H1 (cell line): ENCODE measurements around the gene EPHB1. TPM values are rescaled to one million over a fixed set of nuclear protein-coding genes. Genes with fewer than 3 reads are reported as not detected.

Source experiments
- CTCF ChIA-PET: fragments of 300-600 bp; sonication (Branson Sonifier 250); formaldehyde crosslinking; loops from one replicate; lab custom pipeline; 2021; ENCODE audit not compliant: partially characterized antibody; lab: Charles Lee
- POLR2A ChIA-PET: fragments of 300-600 bp; sonication (Branson Sonifier 250); formaldehyde crosslinking; loops from one replicate; lab custom pipeline; 2021; ENCODE audit warnings: inconsistent platforms; ENCODE audit not compliant: partially characterized antibody; lab: Charles Lee
- DNase-seq, 2 experiments: peaks; one replicate each; pipeline versions ENCODE4 v3.0.0 to v3.0.0-alpha.2; 2010 to 2022; ENCODE audit warnings: low spot score in 2 of 2, low read depth in 1 of 2, mixed read lengths in 1 of 2
- FAIRE-seq: peaks from 2 replicates; lab custom pipeline; 2011; peaks lifted over from hg19 to GRCh38; lab: Jason Lieb, UNC
- H2AFZ ChIP-seq: 2 replicates; pipeline ENCODE4 v1.8.1; 2012; ENCODE audit warnings: low read length, inconsistent platforms
- H2AK5ac ChIP-seq: 2 replicates; pipeline ENCODE4 v1.6.1; 2013; ENCODE audit warnings: low read depth, low read length
- H2BK120ac ChIP-seq: replicated peaks from 2 replicates; pipeline ENCODE3; 2013; ENCODE audit warnings: low read depth, low read length, inconsistent platforms
- H2BK12ac ChIP-seq: 2 replicates; pipeline ENCODE4 v1.6.1; 2013; ENCODE audit warnings: low read depth, low read length
- H2BK15ac ChIP-seq: 2 replicates; pipeline ENCODE4 v1.6.1; 2013; ENCODE audit warnings: low read length
- H2BK20ac ChIP-seq: 2 replicates; pipeline ENCODE4 v1.6.1; 2013; ENCODE audit warnings: low read length
- H2BK5ac ChIP-seq: 2 replicates; pipeline ENCODE4 v1.6.1; 2013; ENCODE audit warnings: low read depth, low read length
- H3K14ac ChIP-seq: 2 replicates; pipeline ENCODE4 v1.6.1; 2013; ENCODE audit warnings: inconsistent platforms; ENCODE audit not compliant: insufficient read length
- H3K18ac ChIP-seq: 2 replicates; pipeline ENCODE4 v1.6.1; 2013; ENCODE audit warnings: low read length; ENCODE audit errors: extremely low read depth
- H3K23ac ChIP-seq: 2 replicates; pipeline ENCODE4 v1.6.1; 2013; ENCODE audit warnings: inconsistent platforms; ENCODE audit not compliant: insufficient read length
- H3K23me2 ChIP-seq: 2 replicates; pipeline ENCODE4 v1.6.1; 2013; ENCODE audit warnings: low read depth, low read length
- H3K27ac ChIP-seq: 2 replicates; pipeline ENCODE4 v1.6.1; 2011; ENCODE audit warnings: low read depth, low read length, inconsistent platforms
- H3K27me3 ChIP-seq, 4 experiments: replicated peaks in 1 of 4; 1 replicate in 1 of 4; 2 replicates in 3 of 4; pipeline versions ENCODE4 v1.6.1 to v1.8.1; 2011 to 2013; ENCODE audit warnings: low read length in 3 of 4, mild to moderate bottlenecking in 3 of 4, inconsistent platforms in 2 of 4, mixed read lengths in 2 of 4, moderate library complexity in 1 of 4; ENCODE audit not compliant: control insufficient read depth in 3 of 4, insufficient read depth in 3 of 4; ENCODE audit errors: extremely low read depth in 1 of 4
- H3K36me3 ChIP-seq, 4 experiments: 2 replicates each; pipeline versions ENCODE4 v1.6.1 to v1.8.1; 2011 to 2013; ENCODE audit warnings: mild to moderate bottlenecking in 4 of 4, low read length in 3 of 4, moderate library complexity in 2 of 4, control low read depth in 1 of 4, inconsistent platforms in 1 of 4; ENCODE audit not compliant: insufficient read depth in 4 of 4, control insufficient read depth in 2 of 4
- H3K4ac ChIP-seq: replicated peaks from 2 replicates; pipeline ENCODE3; 2013; ENCODE audit warnings: low read length, low read depth, mixed read lengths, inconsistent platforms; ENCODE audit not compliant: insufficient read length
- H3K4me1 ChIP-seq, 4 experiments: replicated peaks in 1 of 4; 1 replicate in 1 of 4; 2 replicates in 3 of 4; pipeline versions ENCODE4 v1.6.1 to v1.8.1; 2011 to 2013; ENCODE audit warnings: low read length in 3 of 4, inconsistent platforms in 2 of 4, mixed read lengths in 1 of 4; ENCODE audit not compliant: insufficient read depth in 4 of 4, control insufficient read depth in 3 of 4
- H3K4me2 ChIP-seq, 2 experiments: 2 replicates each; pipeline versions ENCODE4 v1.6.1 to v1.8.1; 2011 to 2013; ENCODE audit warnings: low read depth in 2 of 2, low read length in 2 of 2, control low read depth in 1 of 2, inconsistent platforms in 1 of 2, mild to moderate bottlenecking in 1 of 2; ENCODE audit not compliant: insufficient read depth in 1 of 2
- H3K4me3 ChIP-seq, 4 experiments: fragments of 200-600, 300-600 bp in 1 of 4; sonication (generic), shearing (Covaris generic), sonication (Bioruptor Twin) in 1 of 4; 2 replicates each; pipeline versions ENCODE4 v1.5.1 to v1.8.1; 2011 to 2016; ENCODE audit warnings: low read length in 4 of 4, low read depth in 3 of 4, control low read depth in 2 of 4, inconsistent platforms in 2 of 4, mild to moderate bottlenecking in 2 of 4, mixed read lengths in 1 of 4, moderate library complexity in 1 of 4; ENCODE audit not compliant: insufficient read depth in 2 of 4; ENCODE audit errors: extremely low read depth in 1 of 4
- H3K56ac ChIP-seq: replicated peaks from 2 replicates; pipeline ENCODE3; 2013; ENCODE audit warnings: low read depth, mild to moderate bottlenecking, mixed read lengths, low read length, inconsistent platforms; ENCODE audit not compliant: insufficient read length
- H3K79me1 ChIP-seq: 2 replicates; pipeline ENCODE4 v1.6.1; 2013; ENCODE audit warnings: low read depth, low read length, control low read depth
- H3K79me2 ChIP-seq, 2 experiments: 2 replicates each; pipeline versions ENCODE4 v1.6.1 to v1.8.1; 2012 to 2013; ENCODE audit warnings: low read length in 2 of 2, mild to moderate bottlenecking in 2 of 2, inconsistent platforms in 1 of 2; ENCODE audit not compliant: insufficient read depth in 2 of 2, control insufficient read depth in 1 of 2
- H3K9ac ChIP-seq, 4 experiments: replicated peaks in 1 of 4; 1 replicate in 1 of 4; 2 replicates in 3 of 4; pipeline versions ENCODE4 v1.6.1 to v1.8.1; 2011 to 2013; ENCODE audit warnings: low read depth in 3 of 4, low read length in 3 of 4, control low read depth in 2 of 4, mild to moderate bottlenecking in 2 of 4, moderate library complexity in 2 of 4, inconsistent platforms in 1 of 4; ENCODE audit errors: extremely low read depth in 1 of 4
- H3K9me3 ChIP-seq, 2 experiments: 2 replicates each; pipeline versions ENCODE4 v1.6.1 to v1.8.1; 2012 to 2013; ENCODE audit warnings: mild to moderate bottlenecking in 2 of 2, moderate library complexity in 2 of 2, control low read depth in 1 of 2, inconsistent platforms in 1 of 2, low read depth in 1 of 2, low read length in 1 of 2, mixed read lengths in 1 of 2; ENCODE audit not compliant: insufficient read depth in 2 of 2
- H4K20me1 ChIP-seq, 2 experiments: replicated peaks in 1 of 2; 2 replicates each; pipeline versions ENCODE3 to v1.8.1; 2011 to 2013; ENCODE audit warnings: inconsistent platforms in 2 of 2, low read length in 2 of 2, mild to moderate bottlenecking in 1 of 2; ENCODE audit not compliant: insufficient read depth in 2 of 2, control insufficient read depth in 1 of 2
- H4K5ac ChIP-seq: 2 replicates; pipeline ENCODE4 v1.6.1; 2013; ENCODE audit warnings: low read length, low read depth, mixed read lengths, inconsistent platforms; ENCODE audit not compliant: insufficient read length
- H4K8ac ChIP-seq: 2 replicates; pipeline ENCODE4 v1.8.0; 2013; ENCODE audit warnings: mild to moderate bottlenecking, moderate library complexity, low read length, inconsistent platforms; ENCODE audit not compliant: insufficient read depth; ENCODE audit errors: extremely low read depth
- H4K91ac ChIP-seq: replicated peaks from 2 replicates; pipeline ENCODE3; 2013; ENCODE audit warnings: low read length, mixed read lengths, inconsistent platforms; ENCODE audit not compliant: insufficient read length
- RXRA ChIP-seq: IDR thresholded peaks from 2 replicates; pipeline ENCODE4 v1.6.1; 2011; ENCODE audit warnings: low read depth, mild to moderate bottlenecking, low read length, moderate library complexity; ENCODE audit not compliant: insufficient read depth
- WGBS, 2 experiments: shearing (Covaris generic) in 1 of 2; methylation state at CpG; one replicate each; pipeline versions ENCODE4 v1.1.6 to v1.1.7; 2013 to 2015; ENCODE audit warnings: low lambda C conversion rate in 2 of 2, mixed read lengths in 2 of 2, inconsistent platforms in 1 of 2, low coverage in 1 of 2, missing lambda C conversion rate in 1 of 2; ENCODE audit not compliant: insufficient replicate concordance in 2 of 2, insufficient coverage in 1 of 2, insufficient read length in 1 of 2; ENCODE audit errors: extremely low coverage in 1 of 2, missing lambda C conversion rate in 1 of 2; 5-methylcytosine and 5-hydroxymethylcytosine counted together
- polyA plus RNA-seq, 7 experiments: library from polyadenylated mRNA; depleted of rRNA in 3 of 7; stranded (reverse) in 5 of 7; unstranded in 2 of 7; fragments of >200 nt in 5 of 7; fragments of 200-250 nt in 2 of 7; gene quantifications; 1 replicate in 5 of 7; 2 replicates in 1 of 7; 4 replicates in 1 of 7; pipeline versions ENCODE4 v1.2.1 to v1.2.3, GENCODE V29; 2011 to 2013; ENCODE audit warnings: missing spikeins in 2 of 7, mixed read lengths in 2 of 7
- total RNA-seq: library from RNA; stranded (reverse); fragmentation: NEBNext Ultra II Directional; extraction: Animal tissue kit (Norgen Biotek cat#: 25700); gene quantifications from 2 replicates; pipeline ENCODE4 v1.2.1, GENCODE V29; 2021

EPHB1 gene
- total and polyA plus RNA-seq, 2 of the 8 experiments (the other 6 are each of a cell fraction or from before 2014, with no cell fraction given), result 3.5 to 5.9 TPM

DNA sequence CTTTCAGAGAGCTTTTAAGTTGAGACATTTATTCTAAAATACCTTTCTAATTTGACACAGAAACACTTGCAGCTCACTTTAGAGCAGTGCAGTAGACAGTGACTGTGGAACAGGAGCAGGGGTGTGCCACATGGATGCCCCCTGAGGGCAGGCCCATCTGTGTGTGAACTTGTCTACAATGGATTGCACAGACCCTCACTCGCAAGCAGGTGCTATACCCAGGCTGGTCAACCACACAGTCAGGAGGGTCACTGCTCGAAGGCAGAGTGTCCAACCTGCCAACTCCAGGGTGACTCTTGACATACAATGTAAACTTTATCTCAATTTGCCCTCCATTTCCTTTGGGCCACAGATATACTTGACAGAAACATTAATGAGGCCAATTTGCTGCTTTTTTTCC is 437.2 kb downstream of the EPHB1 start:
- 93% methylated on average over 2 of the region's 2 CpGs; no CpG with 5 or more reads in 1 of the 2 experiments for WGBS, 2 experiments
- Histone ChIP-seq H4K8ac (no peak overlapping the region), H4K5ac (peak overlapping the region; percentile 86), H3K23me2 (no peaks in the 10 kb centered on the region), H3K4me1 (peaks cover 2 to 9% (median 5%) of the 10 kb centered on the region in 4 experiments; a peak in 6 of 7 replicates), H3K4me2 (peak overlapping the region; percentile 22 to 41; a peak in 3 of 4 replicates), H3K27me3 (no peaks in the 10 kb centered on the region), H3K79me2 (no peaks in the 10 kb centered on the region), H2BK120ac (peak overlapping the region; percentile 97), H2BK15ac (no peak overlapping the region), H2AK5ac (0 out of 2 replicates have a peak overlapping the region, but pooled peaks have one; percentile 94), H3K79me1 (no peaks in the 10 kb centered on the region), H3K23ac (no peak overlapping the region), H4K91ac (peak overlapping the region; percentile 98), H3K18ac (peak overlapping the region; percentile 96), H3K56ac (peak overlapping the region; percentile 5), H3K4ac (peak overlapping the region; percentile 86), H4K20me1 (no peaks in the 10 kb centered on the region), H3K14ac (no peak overlapping the region), H3K27ac (peak overlapping the region; percentile 74; the same call in 1 of the 2 replicates), H3K9me3 (peaks cover 11 to 19% of the 10 kb centered on the region in 2 experiments), H3K4me3 (peak overlapping the region in 1 of 4 experiments; percentile 7; a peak in 1 of 8 replicates), H3K9ac (peak overlapping the region in 1 of 4 experiments; percentile 29; a peak in 1 of 7 replicates), H2BK5ac (peak overlapping the region; percentile 93; the same call in 1 of the 2 replicates), H2BK12ac (peak overlapping the region; percentile 96), H3K36me3 (peaks cover 0 to 5% (median 2%) of the 10 kb centered on the region in 4 experiments; a peak in 2 of 8 replicates), H2BK20ac (peak overlapping the region; percentile 96), H2AFZ (no peak overlapping the region)
- POLR2A ChIA-PET, result interaction anchor here (1.2 to 1.5 kb wide), 3 partner anchors 12 to 56 kb away, joined by 3 to 12 read pairs (median 6); no protein-coding TSS in a partner anchor
- CTCF ChIA-PET, result interaction anchor here (1.9 to 5.1 kb wide), 2 partner anchors 8 to 438 kb away, joined by 9 to 41 read pairs; partner anchors contain the start of gene EPHB1
- no peak for TF ChIP-seq RXRA
- no peak for FAIRE-seq
- no peak for DNase-seq
